A549 treated with CpdA at 1 μM for 4 hours (cell line): ENCODE measurements around the gene ZNRF3. TPM values are rescaled to one million over a fixed set of nuclear protein-coding genes. Genes with fewer than 3 reads are reported as not detected.

Source experiments
- total RNA-seq: library from RNA; stranded (reverse); fragments of 200-300 nt; extraction: Qiagen RNA extraction; gene quantifications from 5 replicates; pipeline ENCODE4 v1.2.3, GENCODE V29; 2022; ENCODE audit warnings: low read depth

ZNRF3 gene
- total RNA-seq = 5.0 to 5.9 TPM (median 5.5 TPM) in 5 replicates

GRCh38 chr22:28882878-28883656 is at the start of gene ZNRF3:
Gene ZNRF3, plus strand, starts transcription at chr22:28883572. Its CDS starts 195 bp downstream, at chr22:28883767.

GRCh38 chr22:29061773-29062172 is 178.4 kb downstream of the ZNRF3 start, which contains the start of gene C22orf31:
Gene C22orf31, minus strand, starts transcription at chr22:29061831. Its CDS starts 39 bp downstream, at chr22:29061792.

GRCh38 chr22:29072979-29073617 is 189.7 kb downstream of the ZNRF3 start, which contains the start of gene KREMEN1:
Gene KREMEN1, plus strand, starts transcription at chr22:29073035. Its CDS starts 96 bp downstream, at chr22:29073131.

Other genes with a start within 250 kb of the ZNRF3 start
- 2.9 to 4.2 TPM (median 3.1 TPM) in 5 replicates for gene TTC28, start 203.7 kb upstream of the ZNRF3 start, total RNA-seq
- gene CHEK2, start 141.8 kb upstream of the ZNRF3 start, total RNA-seq = 7.2 to 10.7 TPM (median 8.5 TPM) in 5 replicates
- gene HSCB, start 141.5 kb upstream of the ZNRF3 start, total RNA-seq = 10.9 to 16.0 TPM (median 12.6 TPM) in 5 replicates
- gene CCDC117, start 110.9 kb upstream of the ZNRF3 start, total RNA-seq = 9.7 to 12.9 TPM (median 12.0 TPM) in 5 replicates
- 55.3 to 69.4 TPM (median 66.9 TPM) in 5 replicates for gene XBP1, start 83.0 kb upstream of the ZNRF3 start, total RNA-seq
- gene C22orf31, start 178.3 kb downstream of the ZNRF3 start, total RNA-seq = not detected in 5 replicates
- 2.3 to 3.6 TPM (median 3.4 TPM) in 5 replicates for gene KREMEN1, start 189.5 kb downstream of the ZNRF3 start, total RNA-seq